DOHH2 (cell line): ENCODE measurements around the gene AFF4.
A peak's percentile ranks its signal among the peaks of the same experiment; 100 is the strongest.

Experiments
- H3F3A ChIP-seq: fragments of 200-600 bp; sonication (generic), shearing (Covaris generic); 2 replicates; pipeline ENCODE4 v1.6.0; 2016; ENCODE audit warnings: antibody characterized with exemption, mild to moderate bottlenecking; ENCODE audit not compliant: control insufficient read depth, insufficient read depth
- H3K27ac ChIP-seq: fragments of 200-600 bp; sonication (generic); 2 replicates; pipeline ENCODE4 v1.5.1; 2014; ENCODE audit warnings: low read depth, mild to moderate bottlenecking, low read length, moderate library complexity
- H3K27me3 ChIP-seq: fragments of 200-600 bp; sonication (generic); 2 replicates; pipeline ENCODE4 v1.6.1; 2014; ENCODE audit warnings: mild to moderate bottlenecking, low read length, mixed read lengths; ENCODE audit not compliant: control insufficient read depth
- H3K36me3 ChIP-seq: fragments of 200-600 bp; sonication (generic); 2 replicates; pipeline ENCODE4 v1.6.1; 2014; ENCODE audit warnings: mild to moderate bottlenecking, low read length, moderate library complexity, mixed read lengths; ENCODE audit not compliant: control insufficient read depth
- H3K4me1 ChIP-seq: fragments of 200-600 bp; sonication (generic); 2 replicates; pipeline ENCODE4 v1.6.1; 2014; ENCODE audit warnings: mild to moderate bottlenecking, low read length, mixed read lengths; ENCODE audit not compliant: control insufficient read depth
- H3K4me2 ChIP-seq: fragments of 200-600 bp; sonication (generic); 2 replicates; pipeline ENCODE4 v1.6.0; 2014; ENCODE audit warnings: mild to moderate bottlenecking, low read length, moderate library complexity
- H3K4me3 ChIP-seq: fragments of 200-600 bp; sonication (generic); 2 replicates; pipeline ENCODE4 v1.5.1; 2014; ENCODE audit warnings: mild to moderate bottlenecking, low read length, mixed read lengths
- H3K79me2 ChIP-seq: fragments of 200-600 bp; sonication (generic); 2 replicates; pipeline ENCODE4 v1.6.1; 2014; ENCODE audit warnings: mild to moderate bottlenecking, low read length, mixed read lengths; ENCODE audit not compliant: control insufficient read depth
- H3K9me2 ChIP-seq: fragments of 200-600 bp; sonication (generic); replicated peaks from 2 replicates; pipeline ENCODE4 v1.6.1; 2014; ENCODE audit warnings: mild to moderate bottlenecking, low read length, mixed read lengths; ENCODE audit not compliant: control insufficient read depth
- H3K9me3 ChIP-seq: fragments of 200-600 bp; sonication (generic); 2 replicates; pipeline ENCODE4 v1.6.1; 2014; ENCODE audit warnings: antibody characterized with exemption, low read length, mixed read lengths; ENCODE audit not compliant: control insufficient read depth, insufficient read depth
- H4K20me1 ChIP-seq: fragments of 200-600 bp; sonication (generic); 2 replicates; pipeline ENCODE4 v1.6.0; 2014; ENCODE audit warnings: low read depth, mild to moderate bottlenecking, antibody characterized with exemption, low read length, moderate library complexity; ENCODE audit not compliant: control insufficient read depth, insufficient read depth
- EZH2phosphoT487 ChIP-seq: fragments of 200-600 bp; sonication (generic); IDR thresholded peaks from 2 replicates; pipeline ENCODE4 v1.6.1; 2017; ENCODE audit warnings: borderline replicate concordance, mild to moderate bottlenecking, antibody characterized with exemption, low read length, moderate library complexity, mixed read lengths
- TF ChIP-seq, protein P1 (sequence below): fragments of 200-600 bp; sonication (generic); IDR thresholded peaks from one replicate; pipeline ENCODE4 v1.5.1; 2014; ENCODE audit warnings: antibody characterized with exemption, mild to moderate bottlenecking, low read depth, low read length; ENCODE audit not compliant: poor library complexity, severe bottlenecking

Gene AFF4

DNA sequence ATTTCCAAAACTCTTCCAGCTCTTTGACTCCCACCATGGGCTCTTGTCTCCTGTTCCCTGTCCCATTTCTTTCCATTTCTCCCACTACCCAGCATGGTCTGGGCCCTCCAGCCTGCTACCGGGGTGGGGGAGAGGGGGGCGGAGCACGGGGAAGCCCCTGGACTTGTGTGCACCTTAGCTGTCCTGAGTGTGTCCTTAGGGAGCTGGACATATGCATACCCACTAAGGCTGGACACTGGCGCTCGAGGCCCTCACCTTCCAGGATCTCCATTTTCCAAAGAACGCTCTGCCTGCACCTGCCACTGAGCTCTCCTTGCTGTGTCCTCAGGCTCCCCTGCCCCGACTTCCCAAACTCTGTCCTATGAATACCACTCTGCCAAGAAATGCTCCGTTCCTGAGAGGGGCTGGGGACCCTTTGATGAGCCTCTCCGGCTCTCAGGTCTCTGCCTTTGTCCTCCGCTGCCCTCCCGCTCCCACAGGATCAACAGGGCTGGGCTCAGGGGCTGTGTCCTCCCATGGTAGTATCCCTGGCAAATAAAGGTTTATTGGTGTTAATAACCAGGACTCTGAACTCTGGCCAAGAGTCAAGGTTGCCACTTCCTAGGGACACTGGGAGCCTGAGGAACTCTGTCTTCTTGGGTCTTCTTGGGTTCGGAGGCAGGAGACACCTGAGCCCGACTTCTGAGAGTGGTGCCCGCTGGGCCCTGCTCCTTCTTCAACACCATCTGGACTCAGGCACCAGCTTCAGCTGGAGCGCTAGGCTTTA is 132.2 kb downstream of the AFF4 start:
- no peaks in the 10 kb centered on the region for H3K9me3 ChIP-seq
- peaks cover 4% of the 10 kb centered on the region for H3K4me1 ChIP-seq
- H3F3A ChIP-seq = no peaks in the 10 kb centered on the region
- no peaks in the 10 kb centered on the region for H3K36me3 ChIP-seq
- peaks cover 49% of the 10 kb centered on the region for H3K27me3 ChIP-seq
- TF ChIP-seq, protein P1, sequence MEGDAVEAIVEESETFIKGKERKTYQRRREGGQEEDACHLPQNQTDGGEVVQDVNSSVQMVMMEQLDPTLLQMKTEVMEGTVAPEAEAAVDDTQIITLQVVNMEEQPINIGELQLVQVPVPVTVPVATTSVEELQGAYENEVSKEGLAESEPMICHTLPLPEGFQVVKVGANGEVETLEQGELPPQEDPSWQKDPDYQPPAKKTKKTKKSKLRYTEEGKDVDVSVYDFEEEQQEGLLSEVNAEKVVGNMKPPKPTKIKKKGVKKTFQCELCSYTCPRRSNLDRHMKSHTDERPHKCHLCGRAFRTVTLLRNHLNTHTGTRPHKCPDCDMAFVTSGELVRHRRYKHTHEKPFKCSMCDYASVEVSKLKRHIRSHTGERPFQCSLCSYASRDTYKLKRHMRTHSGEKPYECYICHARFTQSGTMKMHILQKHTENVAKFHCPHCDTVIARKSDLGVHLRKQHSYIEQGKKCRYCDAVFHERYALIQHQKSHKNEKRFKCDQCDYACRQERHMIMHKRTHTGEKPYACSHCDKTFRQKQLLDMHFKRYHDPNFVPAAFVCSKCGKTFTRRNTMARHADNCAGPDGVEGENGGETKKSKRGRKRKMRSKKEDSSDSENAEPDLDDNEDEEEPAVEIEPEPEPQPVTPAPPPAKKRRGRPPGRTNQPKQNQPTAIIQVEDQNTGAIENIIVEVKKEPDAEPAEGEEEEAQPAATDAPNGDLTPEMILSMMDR = no peak
- no peak for TF ChIP-seq EZH2phosphoT487
- no peak overlapping the region; the same call in 1 of the 2 replicates for H3K4me2 ChIP-seq
- no peak overlapping the region for H3K27ac ChIP-seq
- no peaks in the 10 kb centered on the region for H3K9me2 ChIP-seq
- no peak overlapping the region for H3K4me3 ChIP-seq
- H4K20me1 ChIP-seq = no peaks in the 10 kb centered on the region
- H3K79me2 ChIP-seq = no peaks in the 10 kb centered on the region

DNA sequence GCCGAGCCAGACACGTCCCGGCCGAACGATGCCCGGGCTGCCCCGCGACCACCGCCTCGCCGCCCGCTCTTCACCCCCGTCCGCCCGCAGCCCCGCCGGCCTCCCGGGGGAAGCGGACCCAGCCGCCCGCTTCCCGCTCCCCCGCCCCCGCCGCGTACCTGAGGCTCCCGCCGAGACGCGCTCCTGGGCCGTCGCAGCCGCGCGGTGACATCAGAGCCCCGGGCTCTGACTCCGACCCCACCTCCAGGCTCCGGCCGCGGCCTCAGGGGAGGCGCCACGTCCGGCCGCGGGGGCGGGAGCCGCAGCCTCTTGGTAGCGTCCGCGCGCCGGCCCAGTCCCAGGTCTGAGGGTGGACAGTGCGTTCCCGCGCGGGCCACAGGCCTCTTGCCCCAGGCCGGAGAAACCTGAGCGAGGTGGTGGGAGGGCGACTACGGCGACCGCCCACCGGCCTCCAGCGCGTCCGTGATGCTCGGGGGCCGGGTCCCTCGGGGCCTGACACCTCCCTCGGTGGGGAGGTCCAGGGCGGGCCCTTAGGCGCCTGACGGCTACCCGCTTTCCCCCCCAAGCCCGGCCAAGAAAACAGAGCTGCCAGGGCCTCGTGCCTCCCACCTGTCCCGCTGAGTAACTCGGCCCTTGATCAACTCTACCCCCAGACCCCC is 132.9 kb downstream of the AFF4 start, which contains the start of gene SHROOM1:
TSS of gene SHROOM1 (minus strand) at position 212 of the 659 bp plus-strand sequence. CDS start 4,507 bp downstream, outside the sequence.
- Histone ChIP-seq H3K36me3 (no peaks in the 10 kb centered on the region), H3K9me3 (no peaks in the 10 kb centered on the region), H3K4me3 (peak within 1 kb of the TSS; percentile 78), H4K20me1 (no peaks in the 10 kb centered on the region), H3K79me2 (no peaks in the 10 kb centered on the region), H3K27ac (no peak within 1 kb of the TSS), H3F3A (no peaks in the 10 kb centered on the region), H3K27me3 (peaks cover 56% of the 10 kb centered on the region), H3K4me2 (peak within 1 kb of the TSS; percentile 83), H3K9me2 (no peaks in the 10 kb centered on the region), H3K4me1 (peaks cover 4% of the 10 kb centered on the region)
- TF ChIP-seq, protein P1 = no peak
- no peak for TF ChIP-seq EZH2phosphoT487

- no peaks in the 10 kb centered on the region for H3K9me2 ChIP-seq
- no peaks in the 10 kb centered on the region for H3K36me3 ChIP-seq
- H3K9me3 ChIP-seq = no peaks in the 10 kb centered on the region
- TF ChIP-seq, protein P1 = peak; percentile 77
- TF ChIP-seq EZH2phosphoT487 = no peak
- H3K27me3 ChIP-seq = peaks cover 63% of the 10 kb centered on the region
- H3K79me2 ChIP-seq = no peaks in the 10 kb centered on the region
- peaks cover 4% of the 10 kb centered on the region for H3K4me1 ChIP-seq
- H3K4me2 ChIP-seq = peak overlapping the region; percentile 83
- peak overlapping the region; percentile 78 for H3K4me3 ChIP-seq
- no peaks in the 10 kb centered on the region for H3F3A ChIP-seq
- H4K20me1 ChIP-seq = no peaks in the 10 kb centered on the region
- no peak overlapping the region for H3K27ac ChIP-seq
Measured at GRCh38 chr5:132829742-132830435, 133.5 kb downstream of the AFF4 start.
